GM19438 (cell line): ENCODE measurements around the gene APBA2.
"Not testable (repeated sequence)": the region's sequence is repeated elsewhere in the genome, so short reads cannot be mapped to it uniquely, and the experiment has no call there.

ENCODE experiments used
- ATAC-seq: cut with Tn5 transposase; IDR thresholded peaks from one replicate; pipeline ENCODE4 v1.9.1; 2021; ENCODE audit warnings: low read depth; ENCODE audit not compliant: unreplicated experiment

APBA2 gene

DNA sequence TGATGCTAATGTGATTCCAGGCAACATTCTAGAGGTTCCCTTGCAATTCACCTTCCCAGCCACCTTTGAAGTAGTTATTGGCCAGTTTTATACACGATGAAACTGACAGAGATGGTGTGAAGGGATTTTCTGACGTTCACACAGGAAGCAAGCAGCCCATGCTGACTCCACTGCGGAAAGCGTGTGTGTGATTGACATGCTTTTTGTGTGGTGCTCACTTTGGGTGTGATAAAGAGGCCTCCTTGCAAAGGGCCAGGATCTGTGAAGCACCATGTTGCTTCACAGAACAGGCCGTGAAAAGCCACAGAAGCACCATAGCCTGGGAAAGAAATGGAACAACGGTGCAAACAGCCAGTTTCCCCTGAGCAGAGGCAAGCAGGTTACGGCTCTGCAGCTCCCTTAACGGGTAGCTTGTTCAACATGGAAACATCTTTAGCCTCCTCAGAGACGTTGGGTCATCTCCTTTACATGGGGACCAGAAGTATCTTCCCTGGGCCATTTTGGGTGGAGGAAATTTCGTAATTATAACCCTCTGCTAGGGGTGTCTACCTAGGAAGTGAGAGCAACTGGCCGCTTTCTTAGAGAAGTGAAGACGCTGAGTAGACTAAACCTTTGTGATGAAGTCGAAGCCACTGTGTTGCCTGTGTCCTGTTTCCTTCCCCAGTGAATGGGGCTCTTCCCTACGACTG lies 108.5 kb downstream of the APBA2 start:
- ATAC-seq, result no peak

- ATAC-seq, result no peak
Observed at GRCh38 chr15:28994831-28995596, 109.2 kb downstream of the APBA2 start.

DNA sequence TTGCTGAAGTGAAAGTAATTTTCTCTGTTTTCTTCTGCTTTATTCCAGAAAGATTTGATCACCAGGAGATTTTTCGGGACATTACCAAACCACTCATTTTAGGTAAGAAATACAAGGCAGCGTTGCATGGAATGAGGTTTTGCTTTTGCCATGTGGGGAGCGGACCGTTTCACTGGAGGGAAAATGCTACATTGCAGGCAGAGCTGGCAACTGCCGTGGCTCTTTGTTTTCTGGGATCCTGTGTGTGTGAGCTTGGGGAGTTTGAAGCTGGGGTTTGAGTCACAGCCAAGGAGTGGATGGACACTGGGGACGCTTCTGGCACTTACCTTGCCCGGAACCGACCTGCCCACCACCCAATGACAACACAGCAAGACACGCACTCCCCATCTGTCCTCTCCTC lies 109.9 kb downstream of the APBA2 start:
- ATAC-seq, result no peak

DNA sequence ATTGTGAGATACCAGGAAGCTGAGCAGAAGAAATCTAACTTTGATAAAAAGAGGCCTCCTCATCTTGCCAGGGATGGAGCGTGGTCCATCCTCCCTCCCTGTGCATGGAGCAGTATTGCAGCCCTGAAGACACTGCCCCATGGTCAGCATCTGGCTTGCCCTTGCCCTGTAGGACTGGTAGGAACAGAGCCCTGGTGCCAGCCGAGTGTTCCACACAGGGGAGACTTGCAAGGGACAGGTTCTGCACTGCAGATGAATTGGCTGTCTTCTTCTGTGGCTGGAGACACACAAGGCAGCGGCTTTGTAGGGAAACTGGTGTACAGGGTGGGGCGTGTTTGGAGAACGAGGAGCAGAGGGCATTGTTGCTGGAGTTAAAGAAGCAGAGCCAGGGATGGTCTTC lies 110.5 kb downstream of the APBA2 start:
- no peak for ATAC-seq

- ATAC-seq, result no peak
Observed at GRCh38 chr15:28996953-28997352, 111.2 kb downstream of the APBA2 start.

GRCh38 chr15:28997791-28998190 lies 112.0 kb downstream of the APBA2 start:
- ATAC-seq, result no peak

- ATAC-seq, result no peak
Observed at GRCh38 chr15:28998511-28998910, 112.7 kb downstream of the APBA2 start.

DNA sequence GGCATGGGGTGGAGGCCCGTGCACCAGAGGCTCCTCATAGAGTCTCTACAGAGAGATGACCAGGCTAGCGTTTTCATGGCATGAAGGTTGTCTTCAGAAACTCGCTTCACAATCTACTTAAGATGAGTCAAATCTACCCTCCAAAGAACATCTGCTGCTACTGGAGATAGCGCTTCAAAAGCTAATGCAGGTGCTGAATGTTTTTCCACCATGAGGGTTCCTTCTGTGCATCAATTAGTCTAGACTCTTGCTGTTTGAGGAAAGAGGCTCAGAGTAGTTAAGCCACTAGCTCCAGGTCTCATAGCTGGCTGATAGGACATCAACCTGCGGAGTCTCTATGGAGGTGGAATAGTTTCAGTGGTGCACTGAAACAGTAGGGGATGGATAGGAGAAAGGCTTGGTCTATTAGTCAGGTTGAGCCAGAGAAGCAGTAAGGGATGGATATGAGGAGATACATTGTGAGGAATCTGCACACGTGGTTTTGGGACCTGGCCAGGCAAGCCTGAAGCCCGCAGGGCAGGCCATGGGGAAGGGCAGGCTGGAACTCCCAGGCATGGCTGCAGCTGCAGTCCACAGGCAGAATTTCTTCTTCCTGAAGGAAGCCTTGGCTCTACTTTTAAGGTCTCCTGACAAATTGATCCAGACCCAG lies 117.5 kb downstream of the APBA2 start:
- no peak for ATAC-seq

GRCh38 chr15:29003840-29004233 lies 118.1 kb downstream of the APBA2 start:
- ATAC-seq, result no peak

GRCh38 chr15:29005931-29006330 lies 120.2 kb downstream of the APBA2 start:
- no peak for ATAC-seq

DNA sequence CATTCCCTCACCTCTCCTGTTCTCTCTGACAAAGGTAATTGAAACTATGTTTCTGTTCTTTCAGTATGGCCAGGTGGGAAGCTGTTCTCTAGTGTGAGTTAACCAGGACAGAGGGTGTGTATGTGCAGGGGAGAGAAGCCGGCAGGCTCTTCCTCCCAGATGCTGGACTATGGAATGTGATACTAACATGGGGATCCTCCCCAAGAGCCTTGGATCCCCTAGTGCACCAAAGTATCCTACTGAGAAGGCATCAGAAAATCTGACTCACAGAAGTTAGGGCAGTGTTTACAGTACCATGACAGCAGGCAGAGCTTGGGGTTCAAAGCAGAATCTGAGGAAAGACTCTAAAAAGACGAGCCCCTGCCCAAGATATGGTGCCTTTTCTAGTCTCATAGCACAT lies 123.1 kb downstream of the APBA2 start:
- no peak for ATAC-seq

- ATAC-seq, result no peak
Observed at GRCh38 chr15:29012097-29012496, 126.3 kb downstream of the APBA2 start.

DNA sequence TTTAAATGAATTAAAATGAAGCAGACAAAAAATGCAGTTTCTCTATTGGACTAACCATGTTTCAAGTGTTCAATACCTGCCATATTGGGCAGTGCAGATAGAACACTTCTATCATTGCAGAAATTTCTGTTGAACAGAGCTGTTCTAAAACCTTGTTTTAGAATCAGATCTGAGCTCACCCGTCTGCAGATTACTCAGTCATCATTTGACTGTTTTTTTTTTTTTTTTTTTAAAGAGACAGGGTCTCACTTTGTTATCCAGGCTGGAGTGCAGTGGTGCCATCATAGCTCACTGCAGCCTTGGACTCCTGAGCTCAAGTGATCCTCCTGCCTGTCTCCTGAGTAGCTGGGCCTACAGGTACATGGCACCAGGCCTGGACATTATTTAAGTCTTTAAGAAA lies 128.7 kb downstream of the APBA2 start:
- ATAC-seq, result no peak

DNA sequence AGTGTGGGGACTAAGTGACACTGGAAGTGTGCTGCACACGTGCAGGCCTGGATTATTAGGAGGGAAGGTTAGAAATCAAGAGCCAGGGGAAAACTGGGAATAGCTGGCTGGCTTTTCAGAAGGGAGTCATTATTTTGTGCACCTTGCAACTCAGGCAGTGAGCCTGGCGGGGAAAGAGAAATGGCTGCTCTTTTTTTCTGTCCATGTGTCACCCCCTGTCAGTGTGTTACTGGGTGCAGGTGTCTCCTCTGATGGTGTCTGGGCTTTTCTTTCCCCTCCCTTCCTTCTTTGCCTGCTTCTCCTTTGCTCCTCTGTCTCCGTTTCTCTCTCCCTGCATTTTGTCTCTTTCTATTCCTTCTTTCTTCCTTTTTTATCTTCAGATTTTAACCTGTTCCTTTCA lies 130.7 kb downstream of the APBA2 start:
- no peak for ATAC-seq

DNA sequence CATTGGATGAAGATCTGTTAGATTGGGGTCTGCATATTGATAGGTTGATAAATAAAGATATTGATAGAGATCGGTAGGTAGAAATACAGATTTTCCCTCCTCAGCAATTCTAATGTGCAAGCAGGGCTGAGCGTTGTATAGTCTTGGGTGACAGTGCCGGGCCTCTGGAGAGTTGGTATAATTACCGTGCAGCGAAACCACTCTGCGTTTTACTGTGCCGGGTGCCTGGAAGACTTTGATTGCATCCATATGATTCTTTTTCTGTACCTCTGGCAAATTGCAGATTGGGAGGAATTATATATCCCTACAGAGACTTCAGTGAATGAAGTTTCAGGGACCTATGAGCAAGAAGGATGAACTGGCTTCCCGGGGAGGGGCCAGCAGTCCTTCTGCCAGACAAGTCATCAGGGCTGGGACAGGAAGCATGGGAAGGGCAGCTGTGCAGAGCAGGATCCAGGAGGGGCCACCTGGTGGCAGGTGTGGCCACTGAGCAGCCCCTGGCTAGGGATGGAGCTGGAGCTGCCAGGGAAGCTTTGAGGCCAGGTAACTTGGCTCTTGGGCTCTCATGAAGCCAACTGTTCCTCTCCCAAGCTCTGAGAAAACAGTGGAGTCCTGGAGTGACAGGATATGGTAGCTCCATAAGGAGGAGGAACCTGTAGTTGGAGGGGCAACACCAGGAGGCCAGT lies 132.5 kb downstream of the APBA2 start:
- ATAC-seq, result no peak

GRCh38 chr15:29018995-29019976 lies 133.5 kb downstream of the APBA2 start:
- ATAC-seq, result no peak

- no peak for ATAC-seq
Observed at GRCh38 chr15:29021857-29022256, 136.1 kb downstream of the APBA2 start.

DNA sequence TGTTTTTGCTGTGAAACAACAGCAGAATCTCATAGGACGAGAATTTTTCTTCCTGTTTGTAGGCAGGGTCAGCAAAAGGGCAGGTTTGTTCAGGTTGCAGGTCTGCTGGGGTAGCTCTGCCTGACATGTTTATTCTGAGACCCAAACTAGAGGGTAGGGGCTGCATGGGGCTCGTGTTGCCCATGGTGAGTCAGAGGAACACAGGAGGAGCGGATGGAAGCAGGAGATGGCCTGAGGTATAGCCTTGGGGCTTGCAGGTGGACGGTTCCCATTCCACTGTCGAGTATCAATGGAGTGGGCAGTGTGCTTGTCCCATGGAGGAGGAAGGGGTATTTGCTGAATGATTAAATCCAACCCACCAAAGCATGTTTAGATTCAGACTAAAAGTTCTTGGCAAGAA lies 138.9 kb downstream of the APBA2 start:
- no peak for ATAC-seq

GRCh38 chr15:29025411-29025810 lies 139.6 kb downstream of the APBA2 start:
- not testable (repeated sequence) for ATAC-seq

DNA sequence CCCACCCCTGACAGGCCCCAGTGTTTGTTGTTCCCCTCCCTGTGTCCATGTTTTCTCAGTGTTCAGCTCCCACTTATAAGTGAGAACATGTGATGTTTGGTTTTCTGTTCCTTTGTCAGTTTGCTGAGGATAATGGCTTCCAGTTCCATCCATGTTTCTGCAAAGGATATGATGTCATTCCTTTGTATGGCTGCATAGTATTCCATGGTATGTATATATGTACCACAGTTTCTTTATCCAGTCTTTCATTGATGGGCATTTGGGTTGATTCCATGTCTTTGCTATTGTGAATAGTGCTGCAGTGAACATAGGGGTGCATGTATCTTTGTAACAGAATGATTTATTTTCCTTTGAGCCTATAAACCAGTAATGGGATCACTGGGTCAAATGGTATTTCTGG lies 142.4 kb downstream of the APBA2 start:
- ATAC-seq, result not testable (repeated sequence)
